ENCODE results near the gene TEX2. TPM values are rescaled to one million over a fixed set of nuclear protein-coding genes. Genes with fewer than 3 reads are reported as not detected.
"Not testable (repeated sequence)": the region's sequence is repeated elsewhere in the genome, so short reads cannot be mapped to it uniquely, and the experiment has no call there.

TEX2 gene
- total RNA-seq, 2 experiments from 2014 or later = 14.3 to 16.8 TPM

GRCh38 chr17:64128787-64129514, 134.1 kb downstream of the TEX2 start:
- Mint-ChIP-seq H3K27ac (peak overlapping the region; percentile 92), H3K27me3 (no peaks in the 10 kb centered on the region), H3K36me3 (ENCODE audit: low read depth) (peaks cover 39% of the 10 kb centered on the region), H3K4me3 (peak overlapping the region; percentile 92), H3K4me1 (peaks cover 61% of the 10 kb centered on the region), H3K9me3 (peaks cover 4% of the 10 kb centered on the region)
- CTCF ChIA-PET = interaction anchor here (0.6 to 16.8 kb wide), 10 partner anchors 10 to 267 kb away, joined by 3 to 225 read pairs (median 4); no protein-coding TSS in a partner anchor
- POLR2A ChIA-PET = interaction anchor here (0.6 to 2.4 kb wide), 2 partner anchors 17 to 228 kb away, joined by 3 to 8 read pairs; no protein-coding TSS in a partner anchor
- peak; percentile 19 for DNase-seq

- H3K9me3 Mint-ChIP-seq = peaks cover 4% of the 10 kb centered on the region
- CTCF ChIA-PET = interaction anchor here (0.6 to 16.8 kb wide), 4 partner anchors 9 to 208 kb away, joined by 3 to 225 read pairs (median 3); partner anchors contain the start of gene GH1
- peaks cover 75% of the 10 kb centered on the region for H3K4me1 Mint-ChIP-seq
- no peaks in the 10 kb centered on the region for H3K27me3 Mint-ChIP-seq
- peak overlapping the region; percentile 92 for H3K4me3 Mint-ChIP-seq
- POLR2A ChIA-PET = no interaction called here
- DNase-seq = no peak
- peaks cover 52% of the 10 kb centered on the region for H3K36me3 Mint-ChIP-seq (ENCODE audit: low read depth)
- no peak overlapping the region for H3K27ac Mint-ChIP-seq
Observed at GRCh38 chr17:64126918-64127317, 136.1 kb downstream of the TEX2 start.

GRCh38 chr17:64125937-64126336, 137.1 kb downstream of the TEX2 start:
- peaks cover 60% of the 10 kb centered on the region for H3K36me3 Mint-ChIP-seq (ENCODE audit: low read depth)
- no peak overlapping the region for H3K4me3 Mint-ChIP-seq
- no peak overlapping the region for H3K27ac Mint-ChIP-seq
- DNase-seq = no peak
- H3K27me3 Mint-ChIP-seq = no peaks in the 10 kb centered on the region
- H3K4me1 Mint-ChIP-seq = peaks cover 75% of the 10 kb centered on the region
- peaks cover 4% of the 10 kb centered on the region for H3K9me3 Mint-ChIP-seq
- ChIA-PET POLR2A (no interaction called here), CTCF (interaction anchor here (0.6 to 16.8 kb wide), 4 partner anchors 11 to 97 kb away, joined by 3 to 225 read pairs (median 4); no protein-coding TSS in a partner anchor)

GRCh38 chr17:64124609-64125008, 138.5 kb downstream of the TEX2 start:
- peaks cover 4% of the 10 kb centered on the region for H3K9me3 Mint-ChIP-seq
- no peak for DNase-seq
- no peak overlapping the region for H3K27ac Mint-ChIP-seq
- no peak overlapping the region for H3K4me3 Mint-ChIP-seq
- H3K27me3 Mint-ChIP-seq = no peaks in the 10 kb centered on the region
- H3K4me1 Mint-ChIP-seq = peaks cover 76% of the 10 kb centered on the region
- ChIA-PET POLR2A (no interaction called here), CTCF (interaction anchor here (0.6 to 16.8 kb wide), 7 partner anchors 9 to 281 kb away, joined by 3 to 225 read pairs (median 3); no protein-coding TSS in a partner anchor)
- H3K36me3 Mint-ChIP-seq (ENCODE audit: low read depth) = peaks cover 66% of the 10 kb centered on the region

- Mint-ChIP-seq H3K4me1 (peaks cover 78% of the 10 kb centered on the region), H3K9me3 (peaks cover 4% of the 10 kb centered on the region), H3K4me3 (no peak overlapping the region), H3K27me3 (no peaks in the 10 kb centered on the region), H3K36me3 (ENCODE audit: low read depth) (peaks cover 60% of the 10 kb centered on the region), H3K27ac (no peak overlapping the region)
- CTCF ChIA-PET = interaction anchor here (16.8 kb wide), 1 partner anchor 94 kb away, joined by 225 read pairs; no protein-coding TSS in a partner anchor
- DNase-seq = no peak
- POLR2A ChIA-PET = no interaction called here
Observed at GRCh38 chr17:64123114-64123513, 139.9 kb downstream of the TEX2 start.

- H3K4me1 Mint-ChIP-seq = peaks cover 77% of the 10 kb centered on the region
- H3K27me3 Mint-ChIP-seq, H3K9me3 Mint-ChIP-seq, POLR2A ChIA-PET: not testable (repeated sequence)
- peaks cover 58% of the 10 kb centered on the region for H3K36me3 Mint-ChIP-seq (ENCODE audit: low read depth)
- H3K27ac Mint-ChIP-seq = peak overlapping the region; percentile 91
- H3K4me3 Mint-ChIP-seq = peak overlapping the region; percentile 45
- CTCF ChIA-PET = interaction anchor here (0.8 to 16.8 kb wide), 10 partner anchors 10 to 219 kb away, joined by 3 to 225 read pairs (median 4); no protein-coding TSS in a partner anchor
- peak; percentile 55 for DNase-seq
Observed at GRCh38 chr17:64120972-64121786, 141.9 kb downstream of the TEX2 start.

GRCh38 chr17:64120159-64120810, 142.8 kb downstream of the TEX2 start:
- Mint-ChIP-seq H3K27me3 (no peaks in the 10 kb centered on the region), H3K27ac (peak overlapping the region; percentile 91), H3K4me3 (peak overlapping the region; percentile 45), H3K9me3 (peaks cover 4% of the 10 kb centered on the region), H3K36me3 (ENCODE audit: low read depth) (peaks cover 56% of the 10 kb centered on the region), H3K4me1 (peaks cover 77% of the 10 kb centered on the region)
- POLR2A ChIA-PET = no interaction called here
- DNase-seq = no peak
- CTCF ChIA-PET = interaction anchor here (1.3 to 16.8 kb wide), 6 partner anchors 13 to 91 kb away, joined by 3 to 225 read pairs (median 4); no protein-coding TSS in a partner anchor

- H3K27ac Mint-ChIP-seq = no peak overlapping the region
- POLR2A ChIA-PET = no interaction called here
- no peak overlapping the region for H3K4me3 Mint-ChIP-seq
Observed at GRCh38 chr17:64117981-64118979, 144.8 kb downstream of the TEX2 start.

GRCh38 chr17:64115822-64116534, 147.1 kb downstream of the TEX2 start:
- H3K4me1 Mint-ChIP-seq = peaks cover 54% of the 10 kb centered on the region
- ChIA-PET POLR2A (no interaction called here), CTCF (interaction anchor here (0.7 to 1.9 kb wide), 6 partner anchors 10 to 226 kb away, joined by 3 to 5 read pairs (median 4); no protein-coding TSS in a partner anchor)
- peaks cover 45% of the 10 kb centered on the region for H3K36me3 Mint-ChIP-seq (ENCODE audit: low read depth)
- H3K9me3 Mint-ChIP-seq = no peaks in the 10 kb centered on the region
- peak overlapping the region; percentile 0 for H3K27ac Mint-ChIP-seq
- DNase-seq = no peak
- H3K27me3 Mint-ChIP-seq = no peaks in the 10 kb centered on the region
- H3K4me3 Mint-ChIP-seq = peak overlapping the region; percentile 4

More at GRCh38 chr17:64117981-64118979, 144.8 kb downstream of the TEX2 start:
- CTCF ChIA-PET = interaction anchor here (0.6 to 1.4 kb wide), 11 partner anchors 9 to 199 kb away, joined by 3 to 7 read pairs (median 3); no protein-coding TSS in a partner anchor
- Mint-ChIP-seq H3K4me1 (peaks cover 73% of the 10 kb centered on the region), H3K9me3 (no peaks in the 10 kb centered on the region), H3K36me3 (ENCODE audit: low read depth) (peaks cover 47% of the 10 kb centered on the region), H3K27me3 (no peaks in the 10 kb centered on the region)
- no peak for DNase-seq

GRCh38 chr17:64115043-64115698, 147.9 kb downstream of the TEX2 start:
- POLR2A ChIA-PET = no interaction called here
- Mint-ChIP-seq H3K27ac (no peak overlapping the region), H3K27me3 (no peaks in the 10 kb centered on the region), H3K4me1 (peaks cover 52% of the 10 kb centered on the region), H3K4me3 (no peak overlapping the region), H3K9me3 (no peaks in the 10 kb centered on the region), H3K36me3 (ENCODE audit: low read depth) (peaks cover 44% of the 10 kb centered on the region)
- CTCF ChIA-PET = interaction anchor here (0.6 to 1.9 kb wide), 6 partner anchors 11 to 241 kb away, joined by 3 to 5 read pairs (median 4); no protein-coding TSS in a partner anchor
- no peak for DNase-seq

Data from activated CD4-positive, alpha-beta T cell treated with anti-CD3 and anti-CD28 coated beads, Interleukin-2, amount 10 ng/mL, durations not matched to agents 7 days and 5 days (primary cell).